ENCODE data around the gene LMO2. TPM values are rescaled to one million over a fixed set of nuclear protein-coding genes. Genes with fewer than 3 reads are reported as not detected.

The LMO2 gene
- total and polyA plus RNA-seq, 2 donors (not counting 3 experiments of a cell fraction or from before 2014, with no cell fraction given), result 60.4 to 66.8 TPM

DNA sequence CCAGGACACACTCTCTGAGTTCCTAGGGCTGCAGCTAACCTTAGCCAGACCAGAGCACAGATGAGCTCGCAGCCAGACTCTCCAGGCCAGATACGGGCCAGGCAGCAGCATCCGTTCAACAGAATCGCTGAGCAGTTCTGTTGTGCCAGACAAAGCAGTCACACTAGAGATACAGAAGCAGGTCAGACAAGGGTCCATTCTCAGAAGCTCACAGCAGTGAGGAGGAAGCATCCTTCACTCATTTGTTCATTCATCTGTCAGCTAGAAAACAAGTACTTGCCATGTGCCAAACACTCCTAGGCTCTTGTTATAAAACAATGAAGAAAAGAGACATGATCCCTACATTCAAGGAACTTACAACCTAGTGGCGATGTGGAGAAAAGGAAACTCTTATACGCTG, 2.6 kb downstream of the LMO2 start:
- Histone ChIP-seq H3K9me1 (replicated peaks; ENCODE audit: control insufficient read depth, extremely low read depth, insufficient read depth, low read length) (no peaks in the 10 kb centered on the region), H3K36me3 (ENCODE audit: control insufficient read depth in 2 of 2, extremely low read depth in 1 of 2, insufficient read depth in 2 of 2, low read length in 2 of 2) (no peaks in the 10 kb centered on the region), H3K9me3 (replicated peaks; ENCODE audit: control insufficient read depth, insufficient read depth, low read length) (no peaks in the 10 kb centered on the region), H4K20me1 (replicated peaks; ENCODE audit: control insufficient read depth, extremely low read depth, insufficient read depth, low read length) (no peaks in the 10 kb centered on the region), H3K79me2 (ENCODE audit: control insufficient read depth, insufficient read depth, low read length) (no peaks in the 10 kb centered on the region), H3K4me3 (replicated peaks in 1 of 3; ENCODE audit: insufficient read depth in 1 of 3, low read depth in 1 of 3, low read length in 3 of 3) (no peak overlapping the region), H3K4me2 (ENCODE audit: insufficient read depth, low read length) (no peak overlapping the region), H2AFZ (ENCODE audit: low read depth, low read length) (no peak overlapping the region), H3K4me1 (ENCODE audit: control insufficient read depth, extremely low read depth, insufficient read depth, low read length) (peaks cover 3% of the 10 kb centered on the region), H3K27ac (ENCODE audit: insufficient read depth, low read depth, low read length) (no peak overlapping the region), H3K27me3 (ENCODE audit: control insufficient read depth in 2 of 2, insufficient read depth in 2 of 2, low read length in 2 of 2) (peaks cover 5 to 17% of the 10 kb centered on the region in 2 experiments), H3K9ac (replicated peaks; ENCODE audit: extremely low read depth, insufficient read depth, low read length) (no peak overlapping the region)
- ChIA-PET CTCF (interaction anchor here (0.5 to 0.6 kb wide), 2 partner anchors 99 to 1626 kb away, joined by 3 read pairs; no protein-coding TSS in a partner anchor), POLR2A (no interaction called here)
- FAIRE-seq (no peak), DNase-seq (ENCODE audit: low read depth, low spot score) (no peak)
- TF ChIP-seq, protein P1, sequence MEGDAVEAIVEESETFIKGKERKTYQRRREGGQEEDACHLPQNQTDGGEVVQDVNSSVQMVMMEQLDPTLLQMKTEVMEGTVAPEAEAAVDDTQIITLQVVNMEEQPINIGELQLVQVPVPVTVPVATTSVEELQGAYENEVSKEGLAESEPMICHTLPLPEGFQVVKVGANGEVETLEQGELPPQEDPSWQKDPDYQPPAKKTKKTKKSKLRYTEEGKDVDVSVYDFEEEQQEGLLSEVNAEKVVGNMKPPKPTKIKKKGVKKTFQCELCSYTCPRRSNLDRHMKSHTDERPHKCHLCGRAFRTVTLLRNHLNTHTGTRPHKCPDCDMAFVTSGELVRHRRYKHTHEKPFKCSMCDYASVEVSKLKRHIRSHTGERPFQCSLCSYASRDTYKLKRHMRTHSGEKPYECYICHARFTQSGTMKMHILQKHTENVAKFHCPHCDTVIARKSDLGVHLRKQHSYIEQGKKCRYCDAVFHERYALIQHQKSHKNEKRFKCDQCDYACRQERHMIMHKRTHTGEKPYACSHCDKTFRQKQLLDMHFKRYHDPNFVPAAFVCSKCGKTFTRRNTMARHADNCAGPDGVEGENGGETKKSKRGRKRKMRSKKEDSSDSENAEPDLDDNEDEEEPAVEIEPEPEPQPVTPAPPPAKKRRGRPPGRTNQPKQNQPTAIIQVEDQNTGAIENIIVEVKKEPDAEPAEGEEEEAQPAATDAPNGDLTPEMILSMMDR (IDR thresholded peaks at IDR 0.05; ENCODE audit: extremely low read depth in 1 of 2, insufficient read depth in 1 of 2, low read depth in 1 of 2, low read length in 2 of 2), result no peak
- no peak for TF ChIP-seq EZH2 (IDR thresholded peaks at IDR 0.05; ENCODE audit: borderline replicate concordance, low read depth, low read length, severe bottlenecking)
- TF ChIP-seq FOS (IDR thresholded peaks at IDR 0.05; ENCODE audit: borderline replicate concordance, insufficient read depth, low read length), result no peak
- no peak for TF ChIP-seq POLR2AphosphoS5 (IDR thresholded peaks at IDR 0.05; ENCODE audit: insufficient read depth, low read depth, low read length)
- TF ChIP-seq MYC (IDR thresholded peaks at IDR 0.05; ENCODE audit: low read depth, low read length), result no peak
- TF ChIP-seq GATA2 (IDR thresholded peaks at IDR 0.05; ENCODE audit: insufficient read depth, insufficient read length, low read depth, low read length), result no peak
- no peak for TF ChIP-seq MAX (IDR thresholded peaks at IDR 0.05; ENCODE audit: insufficient read depth, insufficient read length)
- no peak for TF ChIP-seq POLR2A (IDR thresholded peaks at IDR 0.05; ENCODE audit: low read depth, low read length)
- TF ChIP-seq JUN (IDR thresholded peaks at IDR 0.05; ENCODE audit: borderline replicate concordance, insufficient read depth, insufficient read length, low read depth), result no peak
- dilution Hi-C loops (cut with MboI; ENCODE audit: extremely low pct_ligation_motif_present, low sequenced_read_pairs), result no loop called here
- intact Hi-C loops (cut with micrococcal nuclease), result no loop called here
- BruUV-seq (replicated peaks), result no TSS peak

All from endothelial cell of umbilical vein (primary cell).